Retina (tissue), 1 donor: ENCODE data around the gene IL26.

Experiments used
- DNase-seq: peaks from one replicate; pipeline ENCODE4 v3.0.0-alpha.2; 2016

IL26 gene

GRCh38 chr12:68225576-68226476, at the start of gene IL26:
TSS of gene IL26 (minus strand) at chr12:68225810. CDS start at chr12:68225756, 54 bp downstream.
- DNase-seq, result no peak

- no peak for DNase-seq
Measured at GRCh38 chr12:68272732-68273131, 47.1 kb upstream of the IL26 start.

GRCh38 chr12:68271346-68271745, 45.7 kb upstream of the IL26 start:
- peak; percentile 10 for DNase-seq

- no peak for DNase-seq
Measured at GRCh38 chr12:68270358-68270757, 44.7 kb upstream of the IL26 start.

GRCh38 chr12:68269779-68270178, 44.2 kb upstream of the IL26 start:
- DNase-seq, result no peak

GRCh38 chr12:68268967-68269366, 43.4 kb upstream of the IL26 start:
- no peak for DNase-seq

GRCh38 chr12:68267892-68268396, 42.3 kb upstream of the IL26 start:
- no peak for DNase-seq

- DNase-seq, result no peak
Measured at GRCh38 chr12:68264857-68265256, 39.2 kb upstream of the IL26 start.

GRCh38 chr12:68264158-68264855, 38.7 kb upstream of the IL26 start:
- DNase-seq, result no peak

GRCh38 chr12:68263366-68263765, 37.8 kb upstream of the IL26 start:
- no peak for DNase-seq

- DNase-seq, result no peak
Measured at GRCh38 chr12:68261896-68262295, 36.3 kb upstream of the IL26 start.

GRCh38 chr12:68260153-68260552, 34.5 kb upstream of the IL26 start:
- no peak for DNase-seq

- no peak for DNase-seq
Measured at GRCh38 chr12:68259318-68259940, 33.8 kb upstream of the IL26 start.

GRCh38 chr12:68253504-68253903, 27.9 kb upstream of the IL26 start, which contains the start of gene IL22:
TSS of gene IL22 (minus strand) at chr12:68253604. CDS start at chr12:68253448, 156 bp downstream.
- no peak for DNase-seq

GRCh38 chr12:68252077-68252476, 26.5 kb upstream of the IL26 start:
- no peak for DNase-seq

- no peak for DNase-seq
Measured at GRCh38 chr12:68250454-68250853, 24.8 kb upstream of the IL26 start.

GRCh38 chr12:68247785-68248184, 22.2 kb upstream of the IL26 start:
- DNase-seq, result no peak

- DNase-seq, result no peak
Measured at GRCh38 chr12:68246350-68246749, 20.7 kb upstream of the IL26 start.

GRCh38 chr12:68245180-68246021, 19.8 kb upstream of the IL26 start:
- peak; percentile 28 for DNase-seq

GRCh38 chr12:68242777-68243176, 17.2 kb upstream of the IL26 start:
- DNase-seq, result no peak

GRCh38 chr12:68240975-68241374, 15.4 kb upstream of the IL26 start:
- no peak for DNase-seq

GRCh38 chr12:68240079-68240478, 14.5 kb upstream of the IL26 start:
- DNase-seq, result no peak
